Adrenal gland (tissue), 5 donors: ENCODE measurements around the gene FLVCR1.

Experiments
- POLR2A ChIP-seq, 2 donors: fragments of 450-650 bp; IDR thresholded peaks; one replicate each; pipeline ENCODE4 v1.6.1; 2017; ENCODE audit warnings: antibody characterized with exemption in 2 of 2, mild to moderate bottlenecking in 2 of 2, moderate library complexity in 1 of 2
- TF ChIP-seq, protein P1 (sequence below), 6 experiments: fragments of 450-650 bp in 4 of 6; fragments of 200-600 bp in 2 of 6; sonication (generic) in 1 of 6; IDR thresholded peaks; 1 replicate in 5 of 6; 2 replicates in 1 of 6; pipeline versions ENCODE4 v1.5.1 to v1.8.0; 2016 to 2021; ENCODE audit warnings: antibody characterized with exemption in 6 of 6, mild to moderate bottlenecking in 2 of 6, moderate library complexity in 1 of 6
- donor health status: DM: no; HTN: no; CAD: no.

DNA sequence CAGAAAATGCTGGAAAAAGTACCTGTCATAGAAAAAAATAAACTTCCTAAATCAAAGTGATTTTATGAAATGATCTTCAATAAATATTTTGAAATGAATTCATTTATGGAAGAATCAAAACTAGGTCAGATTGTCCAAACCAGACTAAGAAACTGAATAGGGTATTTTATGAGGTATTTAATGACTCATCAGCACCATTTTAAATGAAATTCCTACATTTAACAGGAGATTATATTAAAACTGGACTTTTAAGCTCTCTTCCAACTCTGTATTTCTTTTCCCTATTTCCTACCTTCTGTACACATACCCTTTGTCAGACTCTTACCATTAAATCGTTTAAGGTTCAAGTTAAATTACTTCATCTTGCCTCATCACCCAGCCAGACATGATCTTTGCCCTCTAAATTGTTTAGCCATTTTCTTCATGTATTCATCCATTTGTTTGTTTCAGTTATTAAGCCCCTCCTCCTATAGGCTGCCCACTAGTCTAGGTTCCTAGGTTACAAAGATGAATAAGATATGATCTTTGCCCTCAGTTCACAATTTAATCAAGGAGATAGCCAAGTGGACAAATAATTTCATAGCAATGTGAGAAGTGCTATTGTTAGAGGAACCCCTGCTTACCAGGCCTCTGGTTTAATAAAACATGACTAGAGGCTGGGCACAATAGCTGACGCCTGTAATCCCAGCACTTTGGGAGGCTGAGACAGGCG lies 41.4 kb upstream of the FLVCR1 start:
- TF ChIP-seq, protein P1, sequence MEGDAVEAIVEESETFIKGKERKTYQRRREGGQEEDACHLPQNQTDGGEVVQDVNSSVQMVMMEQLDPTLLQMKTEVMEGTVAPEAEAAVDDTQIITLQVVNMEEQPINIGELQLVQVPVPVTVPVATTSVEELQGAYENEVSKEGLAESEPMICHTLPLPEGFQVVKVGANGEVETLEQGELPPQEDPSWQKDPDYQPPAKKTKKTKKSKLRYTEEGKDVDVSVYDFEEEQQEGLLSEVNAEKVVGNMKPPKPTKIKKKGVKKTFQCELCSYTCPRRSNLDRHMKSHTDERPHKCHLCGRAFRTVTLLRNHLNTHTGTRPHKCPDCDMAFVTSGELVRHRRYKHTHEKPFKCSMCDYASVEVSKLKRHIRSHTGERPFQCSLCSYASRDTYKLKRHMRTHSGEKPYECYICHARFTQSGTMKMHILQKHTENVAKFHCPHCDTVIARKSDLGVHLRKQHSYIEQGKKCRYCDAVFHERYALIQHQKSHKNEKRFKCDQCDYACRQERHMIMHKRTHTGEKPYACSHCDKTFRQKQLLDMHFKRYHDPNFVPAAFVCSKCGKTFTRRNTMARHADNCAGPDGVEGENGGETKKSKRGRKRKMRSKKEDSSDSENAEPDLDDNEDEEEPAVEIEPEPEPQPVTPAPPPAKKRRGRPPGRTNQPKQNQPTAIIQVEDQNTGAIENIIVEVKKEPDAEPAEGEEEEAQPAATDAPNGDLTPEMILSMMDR (IDR thresholded peaks at IDR 0.05), result no peak
- no peak for TF ChIP-seq POLR2A (IDR thresholded peaks at IDR 0.05)
